IPS DF 6.9 (cell line): ENCODE measurements around the gene MYRF.

Experiments used
- DNase-seq: peaks from one replicate; pipeline ENCODE4 v3.0.0-alpha.2; 2013; ENCODE audit warnings: low read depth, low spot score
- H3K27ac ChIP-seq: one replicate; pipeline ENCODE4 v1.5.1; 2013; ENCODE audit warnings: low read length, control low read depth
- H3K27me3 ChIP-seq: 2 replicates; pipeline ENCODE4 v1.6.1; 2013; ENCODE audit warnings: mild to moderate bottlenecking, low read length; ENCODE audit not compliant: control insufficient read depth, insufficient read depth
- H3K36me3 ChIP-seq: 2 replicates; pipeline ENCODE4 v1.6.1; 2013; ENCODE audit warnings: low read length; ENCODE audit not compliant: control insufficient read depth, insufficient read depth
- H3K4me1 ChIP-seq: 2 replicates; pipeline ENCODE4 v1.6.1; 2013; ENCODE audit warnings: low read length; ENCODE audit not compliant: control insufficient read depth, insufficient read depth
- H3K4me3 ChIP-seq: 2 replicates; pipeline ENCODE4 v1.5.1; 2013; ENCODE audit warnings: mild to moderate bottlenecking, low read length
- H3K9me3 ChIP-seq: 2 replicates; pipeline ENCODE4 v1.6.1; 2013; ENCODE audit warnings: low read length, inconsistent platforms; ENCODE audit not compliant: control insufficient read depth, insufficient read depth
- WGBS: extraction: QIAGEN DNeasy Blood & Tissue Kit; methylation state at CpG from one replicate; pipeline ENCODE4 v1.1.7; 2013; ENCODE audit warnings: mixed read lengths, missing lambda C conversion rate; ENCODE audit not compliant: insufficient read length, insufficient coverage; 5-methylcytosine and 5-hydroxymethylcytosine counted together

The MYRF gene

GRCh38 chr11:61769169-61769920, 16.9 kb downstream of the MYRF start:
- H3K4me1 ChIP-seq = peaks cover 7% of the 10 kb centered on the region; the same call in 1 of the 2 replicates
- no peaks in the 10 kb centered on the region; the same call in 1 of the 2 replicates for H3K36me3 ChIP-seq
- no peaks in the 10 kb centered on the region for H3K27me3 ChIP-seq
- DNase-seq = no peak
- H3K9me3 ChIP-seq = no peaks in the 10 kb centered on the region
- no peak overlapping the region for H3K27ac ChIP-seq
- no CpG with 5 or more reads among the region's 33 CpGs for WGBS
- no peak overlapping the region for H3K4me3 ChIP-seq

GRCh38 chr11:61769946-61770683, 17.7 kb downstream of the MYRF start:
- Histone ChIP-seq H3K27me3 (no peaks in the 10 kb centered on the region), H3K27ac (no peak overlapping the region), H3K4me3 (no peak overlapping the region)

GRCh38 chr11:61771195-61771894, 18.9 kb downstream of the MYRF start:
- H3K27ac ChIP-seq = no peak overlapping the region
- WGBS = no CpG with 5 or more reads among the region's 15 CpGs
- no peak for DNase-seq
- no peaks in the 10 kb centered on the region for H3K9me3 ChIP-seq
- no peak overlapping the region for H3K4me3 ChIP-seq
- no peaks in the 10 kb centered on the region for H3K27me3 ChIP-seq
- no peaks in the 10 kb centered on the region; the same call in 1 of the 2 replicates for H3K36me3 ChIP-seq
- peaks cover 7% of the 10 kb centered on the region; the same call in 1 of the 2 replicates for H3K4me1 ChIP-seq

More at GRCh38 chr11:61769946-61770683, 17.7 kb downstream of the MYRF start:
- no peaks in the 10 kb centered on the region for H3K9me3 ChIP-seq
- peaks cover 7% of the 10 kb centered on the region; the same call in 1 of the 2 replicates for H3K4me1 ChIP-seq
- no CpG with 5 or more reads among the region's 20 CpGs for WGBS
- H3K36me3 ChIP-seq = no peaks in the 10 kb centered on the region; the same call in 1 of the 2 replicates
- DNase-seq = no peak

- Histone ChIP-seq H3K27me3 (no peaks in the 10 kb centered on the region), H3K27ac (no peak overlapping the region), H3K4me3 (no peak overlapping the region), H3K9me3 (no peaks in the 10 kb centered on the region), H3K4me1 (peaks cover 12% of the 10 kb centered on the region), H3K36me3 (no peaks in the 10 kb centered on the region)
- no peak for DNase-seq
- WGBS = no CpG with 5 or more reads among the region's 7 CpGs
These were observed 19.6 kb downstream of the MYRF start for GRCh38 chr11:61771985-61772455.

- no peaks in the 10 kb centered on the region for H3K36me3 ChIP-seq
- DNase-seq = no peak
- H3K27me3 ChIP-seq = no peaks in the 10 kb centered on the region
- H3K4me3 ChIP-seq = no peak overlapping the region
- H3K4me1 ChIP-seq = peaks cover 15% of the 10 kb centered on the region
- no peaks in the 10 kb centered on the region for H3K9me3 ChIP-seq
- no CpG with 5 or more reads among the region's 10 CpGs for WGBS
- H3K27ac ChIP-seq = no peak overlapping the region
These were observed 20.9 kb downstream of the MYRF start for GRCh38 chr11:61773356-61773755.

- Histone ChIP-seq H3K27ac (no peak overlapping the region), H3K9me3 (no peaks in the 10 kb centered on the region), H3K4me3 (no peak overlapping the region), H3K4me1 (peaks cover 15% of the 10 kb centered on the region), H3K36me3 (no peaks in the 10 kb centered on the region), H3K27me3 (no peaks in the 10 kb centered on the region)
- WGBS = no CpG with 5 or more reads among the region's 18 CpGs
- no peak for DNase-seq
These were observed 21.4 kb downstream of the MYRF start for GRCh38 chr11:61773809-61774208.

- Histone ChIP-seq H3K36me3 (no peaks in the 10 kb centered on the region), H3K27ac (no peak overlapping the region), H3K4me1 (peaks cover 15% of the 10 kb centered on the region), H3K27me3 (no peaks in the 10 kb centered on the region), H3K4me3 (no peak overlapping the region), H3K9me3 (no peaks in the 10 kb centered on the region)
- whole genome bisulfite sequencing = no CpG with 5 or more reads among the region's 12 CpGs
- DNase-seq = no peak
These were observed 22.0 kb downstream of the MYRF start for GRCh38 chr11:61774411-61774810.

- Histone ChIP-seq H3K27me3 (no peaks in the 10 kb centered on the region), H3K4me3 (no peak overlapping the region), H3K9me3 (no peaks in the 10 kb centered on the region), H3K27ac (no peak overlapping the region), H3K4me1 (peaks cover 11% of the 10 kb centered on the region), H3K36me3 (no peaks in the 10 kb centered on the region)
- WGBS = no CpG with 5 or more reads among the region's 6 CpGs
- DNase-seq = no peak
These were observed 22.7 kb downstream of the MYRF start for GRCh38 chr11:61775106-61775505.

GRCh38 chr11:61775606-61776554, 23.4 kb downstream of the MYRF start:
- H3K27me3 ChIP-seq = no peaks in the 10 kb centered on the region
- DNase-seq = no peak
- H3K4me3 ChIP-seq = no peak overlapping the region
- no peaks in the 10 kb centered on the region for H3K9me3 ChIP-seq
- 100% methylated on average over 2 of the region's 20 CpGs for WGBS
- peaks cover 11% of the 10 kb centered on the region for H3K4me1 ChIP-seq
- no peaks in the 10 kb centered on the region for H3K36me3 ChIP-seq
- H3K27ac ChIP-seq = no peak overlapping the region
